ENCODE measurements around the gene COL6A3. TPM values are rescaled to one million over a fixed set of nuclear protein-coding genes. Genes with fewer than 3 reads are reported as not detected.

Gene COL6A3
- total RNA-seq, 2 experiments from 2014 or later: 29.9 to 36.4 TPM

- POLR2A ChIA-PET: no interaction called here
- Mint-ChIP-seq H3K27ac (no peak overlapping the region), H3K4me1 (no peaks in the 10 kb centered on the region), H3K4me3 (no peak overlapping the region), H3K9me3 (ENCODE audit: low read depth) (no peaks in the 10 kb centered on the region), H3K36me3 (ENCODE audit: low read depth) (no peaks in the 10 kb centered on the region), H3K27me3 (no peaks in the 10 kb centered on the region)
- intact Hi-C loops (cut with DNase I, micrococcal nuclease): no loop called here
- ATAC-seq: no peak
- CTCF ChIA-PET: interaction anchor here (0.7 to 1.1 kb wide), 2 partner anchors 13 to 40 kb away, joined by 3 read pairs; no protein-coding TSS in a partner anchor
- no peak for DNase-seq
These were observed 67.9 kb downstream of the COL6A3 start for GRCh38 chr2:237345891-237346640.

- Mint-ChIP-seq H3K4me3 (no peak overlapping the region), H3K27me3 (no peaks in the 10 kb centered on the region), H3K36me3 (ENCODE audit: low read depth) (peaks cover 2% of the 10 kb centered on the region), H3K9me3 (ENCODE audit: low read depth) (no peaks in the 10 kb centered on the region), H3K4me1 (no peaks in the 10 kb centered on the region), H3K27ac (no peak overlapping the region)
- no peak for DNase-seq
- CTCF ChIA-PET: interaction anchor here (0.6 kb wide), 1 partner anchor 258 kb away, joined by 3 read pairs; no protein-coding TSS in a partner anchor
- no peak for ATAC-seq
- intact Hi-C loops (cut with DNase I, micrococcal nuclease): no loop called here
- POLR2A ChIA-PET: no interaction called here
These were observed 68.6 kb downstream of the COL6A3 start for GRCh38 chr2:237345411-237345810.

GRCh38 chr2:237344942-237345341 is 69.0 kb downstream of the COL6A3 start:
- peaks cover 4% of the 10 kb centered on the region for H3K36me3 Mint-ChIP-seq (ENCODE audit: low read depth)
- no peaks in the 10 kb centered on the region for H3K9me3 Mint-ChIP-seq (ENCODE audit: low read depth)
- DNase-seq (no peak), ATAC-seq (no peak)
- CTCF ChIA-PET: interaction anchor here (0.6 kb wide), 1 partner anchor 258 kb away, joined by 3 read pairs; no protein-coding TSS in a partner anchor
- no peak overlapping the region for H3K4me3 Mint-ChIP-seq
- no peaks in the 10 kb centered on the region for H3K4me1 Mint-ChIP-seq
- POLR2A ChIA-PET: no interaction called here
- H3K27me3 Mint-ChIP-seq: no peaks in the 10 kb centered on the region
- intact Hi-C loops (cut with DNase I, micrococcal nuclease): no loop called here
- H3K27ac Mint-ChIP-seq: no peak overlapping the region

GRCh38 chr2:237343993-237344392 is 70.0 kb downstream of the COL6A3 start:
- H3K4me1 Mint-ChIP-seq: no peaks in the 10 kb centered on the region
- no peak overlapping the region for H3K27ac Mint-ChIP-seq
- ATAC-seq (no peak), DNase-seq (no peak)
- no peak overlapping the region for H3K4me3 Mint-ChIP-seq
- POLR2A ChIA-PET: no interaction called here
- no peaks in the 10 kb centered on the region for H3K9me3 Mint-ChIP-seq (ENCODE audit: low read depth)
- CTCF ChIA-PET: interaction anchor here (0.7 kb wide), 1 partner anchor 30 kb away, joined by 3 read pairs; no protein-coding TSS in a partner anchor
- intact Hi-C loops (cut with DNase I, micrococcal nuclease): no loop called here
- H3K27me3 Mint-ChIP-seq: no peaks in the 10 kb centered on the region
- H3K36me3 Mint-ChIP-seq (ENCODE audit: low read depth): peaks cover 4% of the 10 kb centered on the region

GRCh38 chr2:237341872-237342271 is 72.1 kb downstream of the COL6A3 start:
- H3K4me1 Mint-ChIP-seq: no peaks in the 10 kb centered on the region
- no peak overlapping the region for H3K27ac Mint-ChIP-seq
- H3K36me3 Mint-ChIP-seq (ENCODE audit: low read depth): peaks cover 4% of the 10 kb centered on the region
- ATAC-seq: no peak
- H3K27me3 Mint-ChIP-seq: no peaks in the 10 kb centered on the region
- intact Hi-C loops (cut with DNase I, micrococcal nuclease): no loop called here
- no peak overlapping the region for H3K4me3 Mint-ChIP-seq
- CTCF ChIA-PET: no interaction called here
- POLR2A ChIA-PET: no interaction called here
- no peaks in the 10 kb centered on the region for H3K9me3 Mint-ChIP-seq (ENCODE audit: low read depth)
- no peak for DNase-seq

GRCh38 chr2:237337586-237337985 is 76.4 kb downstream of the COL6A3 start:
- ChIA-PET CTCF (interaction anchor here (0.7 to 1.5 kb wide), 2 partner anchors 84 to 175 kb away, joined by 3 read pairs; no protein-coding TSS in a partner anchor), POLR2A (no interaction called here)
- intact Hi-C loops (cut with DNase I, micrococcal nuclease): no loop called here
- no peaks in the 10 kb centered on the region for H3K4me1 Mint-ChIP-seq
- DNase-seq (no peak), ATAC-seq (no peak)
- no peaks in the 10 kb centered on the region for H3K27me3 Mint-ChIP-seq
- H3K4me3 Mint-ChIP-seq: no peak overlapping the region
- H3K27ac Mint-ChIP-seq: no peak overlapping the region
- peaks cover 14% of the 10 kb centered on the region for H3K36me3 Mint-ChIP-seq (ENCODE audit: low read depth)
- no peaks in the 10 kb centered on the region for H3K9me3 Mint-ChIP-seq (ENCODE audit: low read depth)

GRCh38 chr2:237336131-237336530 is 77.8 kb downstream of the COL6A3 start:
- no peak overlapping the region for H3K4me3 Mint-ChIP-seq
- ATAC-seq: no peak
- H3K27me3 Mint-ChIP-seq: no peaks in the 10 kb centered on the region
- DNase-seq: no peak
- ChIA-PET POLR2A (no interaction called here), CTCF (interaction anchor here (0.7 to 1.9 kb wide), 4 partner anchors 74 to 844 kb away, joined by 3 to 6 read pairs (median 4); no protein-coding TSS in a partner anchor)
- H3K27ac Mint-ChIP-seq: no peak overlapping the region
- H3K9me3 Mint-ChIP-seq (ENCODE audit: low read depth): no peaks in the 10 kb centered on the region
- H3K4me1 Mint-ChIP-seq: no peaks in the 10 kb centered on the region
- H3K36me3 Mint-ChIP-seq (ENCODE audit: low read depth): peaks cover 16% of the 10 kb centered on the region
- intact Hi-C loops (cut with DNase I, micrococcal nuclease): no loop called here

GRCh38 chr2:237333748-237334147 is 80.2 kb downstream of the COL6A3 start:
- intact Hi-C loops (cut with DNase I, micrococcal nuclease): no loop called here
- no peaks in the 10 kb centered on the region for H3K9me3 Mint-ChIP-seq (ENCODE audit: low read depth)
- POLR2A ChIA-PET: no interaction called here
- H3K27ac Mint-ChIP-seq: no peak overlapping the region
- H3K4me1 Mint-ChIP-seq: no peaks in the 10 kb centered on the region
- H3K27me3 Mint-ChIP-seq: no peaks in the 10 kb centered on the region
- DNase-seq (no peak), ATAC-seq (no peak)
- CTCF ChIA-PET: interaction anchor here (0.6 kb wide), 1 partner anchor 19 kb away, joined by 3 read pairs; no protein-coding TSS in a partner anchor
- H3K4me3 Mint-ChIP-seq: no peak overlapping the region
- peaks cover 11% of the 10 kb centered on the region for H3K36me3 Mint-ChIP-seq (ENCODE audit: low read depth)

GRCh38 chr2:237330541-237330940 is 83.4 kb downstream of the COL6A3 start:
- Mint-ChIP-seq H3K27me3 (no peaks in the 10 kb centered on the region), H3K27ac (no peak overlapping the region), H3K4me1 (no peaks in the 10 kb centered on the region), H3K4me3 (no peak overlapping the region), H3K9me3 (ENCODE audit: low read depth) (no peaks in the 10 kb centered on the region), H3K36me3 (ENCODE audit: low read depth) (peaks cover 11% of the 10 kb centered on the region)
- DNase-seq (no peak), ATAC-seq (no peak)
- ChIA-PET POLR2A (no interaction called here), CTCF (no interaction called here)
- intact Hi-C loops (cut with DNase I, micrococcal nuclease): no loop called here

GRCh38 chr2:237327175-237327950 is 86.6 kb downstream of the COL6A3 start:
- ATAC-seq: no peak
- H3K27me3 Mint-ChIP-seq: no peaks in the 10 kb centered on the region
- no peaks in the 10 kb centered on the region for H3K9me3 Mint-ChIP-seq (ENCODE audit: low read depth)
- ChIA-PET CTCF (no interaction called here), POLR2A (no interaction called here)
- no peak overlapping the region for H3K4me3 Mint-ChIP-seq
- intact Hi-C loops (cut with DNase I, micrococcal nuclease): no loop called here
- DNase-seq: no peak
- H3K4me1 Mint-ChIP-seq: no peaks in the 10 kb centered on the region
- no peak overlapping the region for H3K27ac Mint-ChIP-seq
- H3K36me3 Mint-ChIP-seq (ENCODE audit: low read depth): no peaks in the 10 kb centered on the region

GRCh38 chr2:237326266-237327171 is 87.4 kb downstream of the COL6A3 start:
- ChIA-PET POLR2A (no interaction called here), CTCF (no interaction called here)
- H3K9me3 Mint-ChIP-seq (ENCODE audit: low read depth): no peaks in the 10 kb centered on the region
- ATAC-seq (no peak), DNase-seq (no peak)
- intact Hi-C loops (cut with DNase I, micrococcal nuclease): no loop called here
- no peaks in the 10 kb centered on the region for H3K27me3 Mint-ChIP-seq
- no peak overlapping the region for H3K27ac Mint-ChIP-seq
- no peaks in the 10 kb centered on the region for H3K36me3 Mint-ChIP-seq (ENCODE audit: low read depth)
- no peaks in the 10 kb centered on the region for H3K4me1 Mint-ChIP-seq
- no peak overlapping the region for H3K4me3 Mint-ChIP-seq
